ENCODE results near the gene NRIP1. TPM values are rescaled to one million over a fixed set of nuclear protein-coding genes. Genes with fewer than 3 reads are reported as not detected.

The NRIP1 gene
- total and polyA plus RNA-seq, 2 experiments from 2014 or later: 9.1 to 16.8 TPM

DNA sequence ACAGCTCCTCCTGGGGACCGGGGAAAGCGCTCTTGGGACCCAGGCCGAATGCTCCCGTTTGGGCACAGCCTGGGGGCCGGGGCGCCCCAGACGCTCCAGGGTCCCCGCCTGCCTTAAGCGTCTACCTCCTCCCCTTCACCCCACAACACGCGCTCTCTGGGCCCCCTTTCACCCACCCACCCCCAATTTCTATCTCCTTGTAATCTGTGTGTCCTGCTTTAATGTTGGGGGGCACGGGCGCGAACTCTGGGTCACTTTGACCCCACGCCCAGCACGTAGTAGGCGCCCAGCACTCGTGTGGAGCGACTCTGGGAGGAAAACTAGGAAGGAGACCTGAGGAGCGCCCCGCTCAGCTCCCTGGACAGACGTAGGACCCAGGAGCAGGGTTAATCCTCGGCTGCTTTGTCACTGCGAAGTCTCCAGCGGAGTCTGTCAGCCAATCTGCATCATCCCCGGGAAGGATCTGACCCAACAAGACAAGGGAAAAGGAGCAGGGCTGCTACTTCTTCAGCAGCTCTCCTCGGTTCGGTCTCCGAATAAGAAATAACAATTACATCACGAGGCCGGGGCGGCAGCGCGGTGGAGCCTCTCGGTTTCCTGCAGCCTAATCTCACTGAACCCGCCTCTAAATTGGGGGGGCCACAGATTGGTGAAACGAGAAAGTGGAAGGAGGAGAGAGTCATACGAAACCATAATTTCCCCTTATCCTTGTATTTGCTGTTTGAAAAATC lies 757 bp upstream of the NRIP1 start:
- no peaks in the 10 kb centered on the region for H3K9me3 ChIP-seq (ENCODE audit: low read depth)
- H3K27ac ChIP-seq: peak overlapping the region; percentile 93
- no peaks in the 10 kb centered on the region for H3K36me3 ChIP-seq
- peak; percentile 61 to 94 for DNase-seq (ENCODE audit: low read depth in 1 of 2, low spot score in 1 of 2)
- H3K4me1 ChIP-seq (ENCODE audit: low read depth): peaks cover 21% of the 10 kb centered on the region
- no peaks in the 10 kb centered on the region for H3K27me3 ChIP-seq
- peak overlapping the region; percentile 86 for H3K4me3 ChIP-seq
- no peak for TF ChIP-seq CTCF (IDR thresholded peaks at IDR 0.05; ENCODE audit: low read depth, low read length)

- Histone ChIP-seq H3K36me3 (no peaks in the 10 kb centered on the region), H3K4me1 (ENCODE audit: low read depth) (peaks cover 26% of the 10 kb centered on the region), H3K27me3 (no peaks in the 10 kb centered on the region), H3K27ac (peak overlapping the region; percentile 93), H3K4me3 (peak overlapping the region; percentile 86), H3K9me3 (ENCODE audit: low read depth) (no peaks in the 10 kb centered on the region)
- no peak for TF ChIP-seq CTCF (IDR thresholded peaks at IDR 0.05; ENCODE audit: low read depth, low read length)
- peak; percentile 48 to 72 for DNase-seq (ENCODE audit: low read depth in 1 of 2, low spot score in 1 of 2)
Observed at GRCh38 chr21:15063814-15064575, 805 bp downstream of the NRIP1 start.

DNA sequence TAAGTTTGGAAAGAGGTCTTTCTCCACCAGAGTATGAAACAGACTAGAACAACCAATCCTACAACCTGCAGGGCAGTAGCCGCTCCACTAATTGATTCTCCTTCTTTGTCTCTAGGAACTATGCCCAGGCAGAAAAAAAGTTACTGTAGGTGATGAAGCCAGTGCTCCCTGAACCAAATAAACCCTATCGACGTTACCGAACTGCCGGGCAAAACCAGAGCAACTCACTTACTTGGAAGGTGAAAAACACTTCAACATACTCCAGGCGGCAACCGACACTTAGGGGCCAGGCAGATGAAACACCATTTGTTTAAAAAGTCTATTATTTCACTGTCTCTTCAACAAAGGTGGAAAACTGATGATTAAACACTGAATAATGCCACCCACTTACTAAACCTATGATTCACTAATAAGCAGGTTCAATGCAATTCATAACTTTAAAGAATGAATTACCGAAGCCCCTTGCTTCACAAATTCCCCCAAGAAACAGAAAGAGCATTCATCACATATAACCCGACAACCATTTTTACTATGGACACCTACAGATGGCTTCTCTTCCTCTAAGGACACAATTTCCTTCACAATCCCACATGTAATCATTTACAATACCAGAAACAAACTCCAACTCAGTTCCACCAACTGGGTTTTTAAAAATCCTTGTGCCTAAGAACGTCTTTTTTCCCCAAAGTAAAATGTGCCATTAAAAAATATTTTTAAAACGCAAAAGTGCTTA lies 1.6 kb downstream of the NRIP1 start:
- no peaks in the 10 kb centered on the region for H3K36me3 ChIP-seq
- peak overlapping the region; percentile 86 for H3K4me3 ChIP-seq
- H3K9me3 ChIP-seq (ENCODE audit: low read depth): no peaks in the 10 kb centered on the region
- no peak for TF ChIP-seq CTCF (IDR thresholded peaks at IDR 0.05; ENCODE audit: low read depth, low read length)
- DNase-seq (ENCODE audit: low read depth in 1 of 2, low spot score in 1 of 2): peak; percentile 37 to 40
- peak overlapping the region; percentile 93 for H3K27ac ChIP-seq
- peaks cover 32% of the 10 kb centered on the region for H3K4me1 ChIP-seq (ENCODE audit: low read depth)
- no peaks in the 10 kb centered on the region for H3K27me3 ChIP-seq

GRCh38 chr21:15062606-15062965 lies 2.2 kb downstream of the NRIP1 start:
- H3K36me3 ChIP-seq: no peaks in the 10 kb centered on the region
- H3K9me3 ChIP-seq (ENCODE audit: low read depth): no peaks in the 10 kb centered on the region
- H3K27ac ChIP-seq: peak overlapping the region; percentile 93
- peak overlapping the region; percentile 86 for H3K4me3 ChIP-seq
- peak in 1 of 2 donors; percentile 44 for DNase-seq (ENCODE audit: low read depth in 1 of 2, low spot score in 1 of 2)
- peaks cover 35% of the 10 kb centered on the region for H3K4me1 ChIP-seq (ENCODE audit: low read depth)
- TF ChIP-seq CTCF (IDR thresholded peaks at IDR 0.05; ENCODE audit: low read depth, low read length): peak; percentile 17
- H3K27me3 ChIP-seq: no peaks in the 10 kb centered on the region

DNA sequence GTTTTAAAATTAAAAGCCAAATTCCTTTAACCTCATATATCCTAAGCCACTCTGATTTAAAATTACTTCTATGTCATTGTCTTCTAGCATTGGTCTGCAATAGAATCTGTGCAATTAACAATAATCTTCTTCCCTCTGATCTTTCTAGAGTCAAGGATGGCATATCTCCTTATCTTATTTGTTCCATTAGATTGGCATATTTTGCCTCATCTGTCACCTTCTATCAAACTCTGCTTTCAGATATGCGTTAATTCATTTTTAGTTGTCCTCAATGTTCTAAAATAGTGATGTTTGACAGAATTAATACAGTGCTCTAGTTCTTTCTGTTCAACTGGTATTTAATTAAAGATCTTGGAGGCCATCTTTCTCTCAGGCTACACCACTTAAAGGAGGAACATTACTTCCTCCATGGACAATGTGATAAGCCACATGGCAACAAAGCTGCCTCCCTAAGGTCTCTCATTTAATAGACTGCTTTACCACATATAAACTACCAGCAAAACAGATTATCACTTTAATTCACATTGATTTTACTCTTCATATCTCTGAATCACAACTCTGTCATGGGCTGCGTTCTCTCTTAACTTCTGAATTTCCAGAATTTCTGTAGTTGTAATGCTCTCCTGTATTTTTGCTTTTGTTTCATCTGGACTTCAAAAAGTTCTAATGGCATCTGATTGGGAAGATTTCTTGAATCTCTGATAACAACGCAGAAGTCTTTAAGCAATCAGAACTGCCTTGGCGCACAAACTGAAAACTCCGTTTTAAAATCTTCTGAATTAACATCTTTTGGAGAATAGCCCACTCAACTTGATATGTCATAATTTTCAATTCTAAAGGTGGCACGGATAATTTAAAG lies 2.8 kb downstream of the NRIP1 start:
- Histone ChIP-seq H3K27ac (peak overlapping the region; percentile 93), H3K27me3 (no peaks in the 10 kb centered on the region), H3K4me3 (peak overlapping the region; percentile 86), H3K4me1 (ENCODE audit: low read depth) (peaks cover 41% of the 10 kb centered on the region), H3K36me3 (no peaks in the 10 kb centered on the region), H3K9me3 (ENCODE audit: low read depth) (no peaks in the 10 kb centered on the region)
- DNase-seq (ENCODE audit: low read depth in 1 of 2, low spot score in 1 of 2): no peak
- TF ChIP-seq CTCF (IDR thresholded peaks at IDR 0.05; ENCODE audit: low read depth, low read length): no peak

Data from cardiac muscle cell (in vitro differentiated cells and primary cell).